HG02571 (cell line): ENCODE data around the gene CCDC82.

Source experiments
- ATAC-seq: cut with Tn5 transposase; IDR thresholded peaks from one replicate; pipeline ENCODE4 v1.9.1; 2021; ENCODE audit warnings: mild to moderate bottlenecking, moderate library complexity; ENCODE audit not compliant: unreplicated experiment

Gene CCDC82

DNA sequence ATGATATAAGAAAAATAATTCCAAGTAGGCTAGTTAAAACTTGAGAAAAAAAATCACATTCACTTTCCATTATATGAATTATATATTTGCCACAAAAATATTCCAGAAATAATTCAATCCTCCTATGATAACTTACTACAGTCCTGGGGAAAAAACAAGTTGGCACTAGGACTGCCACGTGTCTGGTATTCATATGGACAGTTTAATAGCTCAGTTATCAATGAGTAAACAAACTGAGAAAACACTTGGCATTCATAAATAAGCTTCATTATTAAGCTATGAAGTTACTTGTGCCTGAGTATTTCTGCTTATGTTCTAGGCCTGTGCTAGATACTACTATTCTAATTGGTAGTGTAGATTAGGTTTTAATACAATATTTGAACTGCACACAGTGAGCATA is 24.2 kb downstream of the CCDC82 start:
- no peak for ATAC-seq

GRCh38 chr11:96361778-96362177 is 27.9 kb downstream of the CCDC82 start:
- no peak for ATAC-seq

DNA sequence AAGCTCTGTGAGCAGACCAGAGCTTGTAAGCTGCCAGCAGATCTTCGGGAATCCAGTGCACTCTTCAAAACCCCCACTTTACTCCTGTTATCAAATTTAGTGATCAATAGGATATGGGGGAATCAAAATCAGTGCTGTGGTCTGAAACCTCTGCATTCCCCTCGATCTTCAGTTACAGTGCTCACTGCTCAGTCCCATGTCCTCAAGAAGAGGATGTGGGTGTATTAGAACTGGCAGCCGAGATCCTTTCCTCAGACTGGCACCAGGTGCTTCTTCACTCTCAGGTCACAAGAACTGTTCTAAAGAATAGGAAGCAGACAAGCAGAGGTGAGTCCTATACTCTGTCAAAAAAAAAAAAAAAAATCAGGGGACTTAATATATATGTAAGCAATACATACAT is 31.4 kb downstream of the CCDC82 start:
- ATAC-seq = no peak

GRCh38 chr11:96357794-96358193 is 31.9 kb downstream of the CCDC82 start:
- no peak for ATAC-seq

DNA sequence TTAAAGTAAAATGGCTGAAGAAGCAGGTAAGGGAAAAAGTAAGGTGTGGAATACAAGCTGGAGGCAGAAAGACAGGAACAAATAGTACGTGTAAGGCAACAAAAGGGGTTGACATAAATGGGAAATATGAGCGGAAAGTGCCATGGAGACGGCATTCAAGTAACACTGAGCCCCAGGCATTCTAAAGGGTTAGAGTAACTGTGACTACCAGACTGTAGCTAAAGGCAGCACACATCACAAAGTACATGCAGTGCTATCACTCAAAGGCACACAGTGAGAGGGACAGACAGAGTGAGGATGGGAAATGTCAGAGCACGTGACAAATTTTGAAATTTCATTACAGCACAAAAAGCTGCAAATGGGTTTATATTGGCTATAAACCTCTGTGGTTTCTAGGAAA is 32.9 kb downstream of the CCDC82 start:
- ATAC-seq = no peak

GRCh38 chr11:96342961-96343711 is 46.6 kb downstream of the CCDC82 start, which contains the start of gene MAML2:
Gene MAML2, minus strand, starts transcription at chr11:96343195. Its CDS starts 1,300 bp downstream, at chr11:96341895.
- ATAC-seq = peak; percentile 87

DNA sequence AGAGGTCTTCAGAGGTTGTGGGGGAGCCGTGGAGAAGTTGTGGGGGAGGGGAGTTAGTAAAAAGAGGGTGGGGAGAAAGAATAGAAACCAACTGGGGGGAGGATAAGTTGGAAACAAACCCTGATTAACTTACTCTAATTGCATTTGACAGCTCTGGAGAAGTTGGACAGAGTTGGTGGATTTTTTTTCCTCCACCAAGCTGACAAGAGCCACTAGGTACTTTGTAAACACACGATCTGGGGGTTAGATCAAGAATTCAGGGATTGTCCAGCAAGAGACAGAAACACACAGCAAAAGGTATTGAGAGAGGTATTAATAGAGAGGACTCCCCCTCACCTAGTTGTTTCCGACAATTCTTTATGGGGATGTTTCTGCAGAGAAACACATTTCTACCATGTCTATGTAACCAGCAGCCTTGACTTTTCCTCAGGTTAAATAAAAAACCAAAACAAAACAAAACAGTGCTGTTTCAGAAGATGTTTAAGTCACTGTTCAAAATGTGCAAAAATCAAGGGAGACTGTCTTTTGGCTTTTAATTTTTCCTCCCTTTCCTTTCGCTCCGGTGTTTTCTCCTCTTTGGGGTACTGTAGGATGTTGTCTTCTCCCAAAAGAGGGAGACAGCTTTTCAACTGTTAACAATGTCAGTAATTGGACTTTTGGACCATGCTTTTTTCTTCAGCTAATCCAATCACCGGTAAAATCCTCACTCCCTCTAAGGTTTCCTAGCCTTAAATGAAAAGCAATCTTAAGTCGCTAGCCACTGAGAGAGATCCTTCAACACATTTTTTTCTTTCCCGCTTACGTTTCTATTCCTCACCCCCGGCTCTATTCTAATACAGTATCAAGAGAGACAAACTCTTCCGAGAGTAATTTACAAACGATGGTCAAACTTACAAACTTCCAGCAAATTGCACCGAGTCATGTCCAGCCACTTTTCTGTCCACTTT is 47.4 kb downstream of the CCDC82 start:
- no peak for ATAC-seq

DNA sequence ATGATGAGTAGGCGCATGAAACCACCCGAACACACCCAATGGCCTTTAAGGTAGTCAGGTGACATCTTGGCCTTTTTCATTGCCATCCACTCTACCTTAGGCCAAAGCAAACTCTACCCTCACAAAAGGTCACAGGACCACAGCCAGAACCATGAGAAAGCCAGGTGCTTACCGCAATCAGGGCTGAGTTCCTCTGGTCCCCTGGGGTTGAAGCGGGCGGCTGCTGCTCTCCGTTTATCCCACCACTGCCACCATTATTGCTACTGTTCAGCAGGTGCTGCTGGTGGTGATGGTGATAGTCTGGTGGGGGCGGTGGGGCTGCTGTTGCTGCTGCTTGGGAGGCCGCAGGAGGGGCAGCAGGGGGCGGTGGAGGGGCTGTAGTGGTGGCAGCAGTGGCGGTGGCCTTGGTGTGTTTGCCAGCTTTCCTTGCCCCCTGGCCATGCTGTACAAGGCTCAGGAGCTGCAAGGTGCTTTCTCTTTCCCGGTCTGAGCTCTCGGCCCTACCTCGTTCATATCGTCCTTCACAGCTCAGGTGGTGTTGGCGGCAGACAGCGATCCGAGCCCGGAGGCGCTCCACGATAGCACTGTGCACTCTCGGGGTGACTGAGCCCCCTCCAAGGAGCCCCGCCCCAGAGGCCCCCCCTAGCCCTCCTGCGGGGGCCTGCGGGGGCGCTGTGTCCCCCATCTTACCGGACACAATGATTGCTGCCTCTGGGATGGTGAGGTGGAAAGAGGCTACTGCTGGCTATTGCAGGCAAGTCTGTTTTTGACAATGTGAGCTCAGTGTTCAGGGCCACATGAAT is 48.3 kb downstream of the CCDC82 start:
- peak; percentile 17 for ATAC-seq

- no peak for ATAC-seq
These were observed 49.2 kb downstream of the CCDC82 start for GRCh38 chr11:96340555-96340885.

GRCh38 chr11:96339706-96340554 is 49.8 kb downstream of the CCDC82 start:
- no peak for ATAC-seq

DNA sequence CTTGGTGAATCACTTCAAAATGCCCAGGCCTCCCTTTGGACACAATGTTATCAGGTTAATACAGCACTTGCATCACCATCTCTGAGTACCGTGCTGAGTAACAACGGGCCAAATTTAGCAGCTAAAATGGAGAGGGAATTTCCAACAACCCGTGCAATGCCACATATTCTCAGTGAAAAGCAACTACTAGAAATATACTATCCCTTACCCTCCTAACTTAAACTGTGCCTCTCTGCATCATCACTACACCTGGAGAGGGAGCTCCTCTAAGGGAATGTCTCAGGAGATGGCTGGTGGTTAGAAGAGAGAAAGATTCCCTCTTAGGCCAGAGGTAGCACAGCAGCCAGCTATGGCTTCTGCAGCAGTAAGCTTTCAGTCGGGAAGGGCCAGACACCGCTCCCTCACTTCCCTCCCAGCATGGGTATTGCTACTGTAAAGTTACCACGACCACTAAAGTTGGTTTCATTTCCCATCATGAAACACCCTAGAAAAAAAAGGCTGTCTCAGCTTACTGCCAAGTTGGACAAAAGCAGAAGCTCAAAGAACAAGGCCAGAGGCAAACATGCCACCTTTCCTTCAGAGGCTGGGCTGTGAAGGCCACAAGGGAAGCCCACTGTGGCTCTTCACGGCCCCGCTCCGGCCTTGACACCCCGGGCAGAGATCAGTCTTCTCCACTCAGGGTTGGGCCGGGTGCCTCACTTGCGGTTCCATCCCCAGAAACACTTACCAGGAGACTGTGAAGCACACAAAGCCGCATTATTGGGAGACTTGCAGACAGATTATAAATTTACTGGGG is 50.6 kb downstream of the CCDC82 start:
- peak; percentile 33 for ATAC-seq

- peak; percentile 31 for ATAC-seq
These were observed 51.9 kb downstream of the CCDC82 start for GRCh38 chr11:96337541-96338431.

GRCh38 chr11:96335388-96335787 is 54.3 kb downstream of the CCDC82 start:
- ATAC-seq = no peak

DNA sequence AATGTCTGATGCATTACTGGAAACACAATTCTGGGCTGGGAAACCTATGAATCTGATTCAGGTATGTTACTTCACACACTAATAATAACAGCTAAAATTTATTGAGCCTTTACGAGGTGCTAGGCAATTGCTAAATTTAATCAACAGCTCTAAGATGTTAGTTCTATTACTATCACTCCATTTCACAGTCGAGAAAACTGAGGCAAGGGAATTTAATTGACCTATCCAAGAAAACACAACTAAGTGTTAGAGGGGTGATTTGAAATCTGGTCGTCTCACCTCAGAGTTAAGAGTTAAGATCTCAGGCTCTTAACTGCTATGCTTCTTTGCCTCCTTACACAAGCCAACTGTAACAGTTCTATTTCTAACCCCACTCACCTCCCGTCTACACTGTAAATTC is 55.5 kb downstream of the CCDC82 start:
- ATAC-seq = no peak

DNA sequence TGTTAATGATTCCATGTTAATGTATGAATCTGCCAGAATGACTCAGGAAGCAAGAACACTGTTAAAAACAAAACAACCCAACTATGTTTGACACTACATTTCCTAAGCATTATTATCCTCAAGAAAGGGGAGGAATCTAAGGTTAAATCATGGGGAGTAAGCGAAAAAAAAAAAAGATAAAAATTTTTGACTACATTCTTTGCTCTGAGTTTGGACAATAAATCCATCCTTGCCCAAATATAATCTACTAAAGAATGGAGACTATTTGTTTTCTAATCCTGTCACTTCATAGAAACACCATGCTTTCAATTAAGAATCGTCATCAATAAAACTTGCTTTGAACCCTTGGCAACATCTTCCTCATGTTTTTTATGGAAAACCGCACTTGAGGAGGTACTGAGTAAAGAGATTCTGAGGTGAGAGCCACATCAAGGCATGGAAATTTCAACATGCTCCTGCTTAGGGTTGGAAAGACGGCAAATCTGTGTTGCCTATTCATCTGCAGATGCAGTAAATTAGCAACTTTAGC is 56.5 kb downstream of the CCDC82 start:
- ATAC-seq = no peak

DNA sequence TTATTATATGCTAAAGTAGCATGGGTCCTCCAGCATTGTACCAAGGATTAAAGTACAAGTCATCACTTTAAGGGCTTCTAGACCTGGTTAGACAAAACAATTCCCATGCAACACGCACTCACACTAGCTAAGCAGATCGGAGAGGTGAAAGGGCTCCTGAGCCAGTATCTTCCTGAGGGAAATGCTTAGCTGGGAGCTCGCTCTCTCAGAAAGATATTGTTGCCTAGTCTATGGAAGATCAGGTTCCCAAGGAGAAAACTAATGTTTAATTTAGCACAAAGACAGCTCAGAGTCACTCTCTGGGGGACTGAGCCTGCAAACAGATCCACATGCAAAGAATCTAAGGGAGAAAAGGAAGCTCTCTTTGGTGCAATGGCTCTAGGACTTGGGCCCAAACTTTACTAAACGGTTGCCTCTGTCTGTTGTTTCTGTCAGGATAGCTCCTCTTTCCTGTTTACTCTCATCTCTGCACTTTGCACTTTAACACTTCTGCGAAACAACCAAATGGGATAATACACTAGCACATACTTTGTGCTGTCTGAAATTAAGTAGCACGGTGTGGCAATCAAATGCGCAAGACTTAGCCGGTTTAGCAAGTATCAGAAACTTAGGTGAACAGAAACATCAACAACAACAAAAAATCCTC is 57.5 kb downstream of the CCDC82 start:
- no peak for ATAC-seq

GRCh38 chr11:96331699-96332116 is 58.0 kb downstream of the CCDC82 start:
- ATAC-seq = no peak

GRCh38 chr11:96330511-96330859 is 59.2 kb downstream of the CCDC82 start:
- ATAC-seq = no peak
